GM19467 (cell line): ENCODE results near the gene NDUFAF2.

Experiments used
- ATAC-seq: cut with Tn5 transposase; IDR thresholded peaks from one replicate; pipeline ENCODE4 v1.9.1; 2021; ENCODE audit warnings: mild to moderate bottlenecking, moderate library complexity; ENCODE audit not compliant: unreplicated experiment

NDUFAF2 gene

GRCh38 chr5:61114441-61114840 lies 169.4 kb downstream of the NDUFAF2 start:
- no peak for ATAC-seq

GRCh38 chr5:61115968-61116367 lies 171.0 kb downstream of the NDUFAF2 start:
- no peak for ATAC-seq

GRCh38 chr5:61119066-61119465 lies 174.1 kb downstream of the NDUFAF2 start:
- no peak for ATAC-seq

GRCh38 chr5:61120534-61120933 lies 175.5 kb downstream of the NDUFAF2 start:
- ATAC-seq: no peak

GRCh38 chr5:61123145-61123544 lies 178.1 kb downstream of the NDUFAF2 start:
- ATAC-seq: no peak

- no peak for ATAC-seq
Observed at GRCh38 chr5:61130289-61130688, 185.3 kb downstream of the NDUFAF2 start.

- ATAC-seq: no peak
Observed at GRCh38 chr5:61132559-61132958, 187.6 kb downstream of the NDUFAF2 start.

GRCh38 chr5:61137835-61138234 lies 192.8 kb downstream of the NDUFAF2 start:
- no peak for ATAC-seq

- no peak for ATAC-seq
Observed at GRCh38 chr5:61139094-61139873, 194.3 kb downstream of the NDUFAF2 start.

GRCh38 chr5:61139931-61140330 lies 194.9 kb downstream of the NDUFAF2 start:
- ATAC-seq: no peak

- ATAC-seq: no peak
Observed at GRCh38 chr5:61141801-61142200, 196.8 kb downstream of the NDUFAF2 start.

- no peak for ATAC-seq
Observed at GRCh38 chr5:61142391-61142790, 197.4 kb downstream of the NDUFAF2 start.

GRCh38 chr5:61142811-61143210 lies 197.8 kb downstream of the NDUFAF2 start:
- no peak for ATAC-seq

GRCh38 chr5:61148515-61148914 lies 203.5 kb downstream of the NDUFAF2 start:
- ATAC-seq: no peak

GRCh38 chr5:61151893-61152292 lies 206.9 kb downstream of the NDUFAF2 start:
- no peak for ATAC-seq

- ATAC-seq: no peak
Observed at GRCh38 chr5:61159070-61159469, 214.1 kb downstream of the NDUFAF2 start.

GRCh38 chr5:61159836-61160235 lies 214.8 kb downstream of the NDUFAF2 start:
- no peak for ATAC-seq

GRCh38 chr5:61160497-61160896 lies 215.5 kb downstream of the NDUFAF2 start:
- ATAC-seq: no peak

- peak; percentile 97 for ATAC-seq
Observed at GRCh38 chr5:61162010-61162831, 217.2 kb downstream of the NDUFAF2 start, which contains the start of gene SMIM15. SMIM15 (minus strand) TSS chr5:61162468; CDS start chr5:61160171, 2,297 bp downstream.

- ATAC-seq: no peak
Observed at GRCh38 chr5:61162832-61163567, 218.0 kb downstream of the NDUFAF2 start.

- ATAC-seq: no peak
Observed at GRCh38 chr5:61163905-61164304, 218.9 kb downstream of the NDUFAF2 start.
